Activated CD8-positive, alpha-beta memory T cell treated with anti-CD3 and anti-CD28 coated beads, Interleukin-2, amount 50 U/mL, for 24 hours (primary cell): ENCODE data around the gene NNAT.
"Not testable (repeated sequence)": the region's sequence is repeated elsewhere in the genome, so short reads cannot be mapped to it uniquely, and the experiment has no call there.

Experiments
- DNase-seq: peaks from one replicate; pipeline ENCODE4 v3.0.0-alpha.2; 2020; ENCODE audit errors: extremely low read depth

Gene NNAT

GRCh38 chr20:37521061-37521771 lies at the start of gene NNAT:
Gene NNAT, plus strand, starts transcription at chr20:37521250. Its CDS starts 82 bp downstream, at chr20:37521332.
- DNase-seq, result no peak

- no peak for DNase-seq
These were observed 49.3 kb upstream of the NNAT start for GRCh38 chr20:37471741-37472235.

GRCh38 chr20:37472435-37472834 lies 48.6 kb upstream of the NNAT start:
- not testable (repeated sequence) for DNase-seq

- no peak for DNase-seq
These were observed 47.6 kb upstream of the NNAT start for GRCh38 chr20:37473249-37474000.

- DNase-seq, result no peak
These were observed 46.7 kb upstream of the NNAT start for GRCh38 chr20:37474386-37474785.

- DNase-seq, result no peak
These were observed 45.8 kb upstream of the NNAT start for GRCh38 chr20:37475252-37475651.

GRCh38 chr20:37477041-37477440 lies 44.0 kb upstream of the NNAT start:
- DNase-seq, result no peak

- DNase-seq, result no peak
These were observed 41.8 kb upstream of the NNAT start for GRCh38 chr20:37479266-37479665.

- DNase-seq, result no peak
These were observed 40.9 kb upstream of the NNAT start for GRCh38 chr20:37479925-37480691.

GRCh38 chr20:37480919-37481318 lies 40.1 kb upstream of the NNAT start:
- no peak for DNase-seq

- no peak for DNase-seq
These were observed 39.4 kb upstream of the NNAT start for GRCh38 chr20:37481610-37482009.

- DNase-seq, result no peak
These were observed 36.7 kb upstream of the NNAT start for GRCh38 chr20:37484331-37484730.

- DNase-seq, result not testable (repeated sequence)
These were observed 34.8 kb upstream of the NNAT start for GRCh38 chr20:37486209-37486608.

GRCh38 chr20:37490663-37491350 lies 30.2 kb upstream of the NNAT start:
- no peak for DNase-seq

- DNase-seq, result no peak
These were observed 28.9 kb upstream of the NNAT start for GRCh38 chr20:37492096-37492625.

- no peak for DNase-seq
These were observed 28.1 kb upstream of the NNAT start for GRCh38 chr20:37492945-37493344.

GRCh38 chr20:37494301-37494700 lies 26.7 kb upstream of the NNAT start:
- no peak for DNase-seq

- DNase-seq, result no peak
These were observed 26.3 kb upstream of the NNAT start for GRCh38 chr20:37494796-37495195.

- DNase-seq, result no peak
These were observed 22.9 kb upstream of the NNAT start for GRCh38 chr20:37498066-37498665.

- DNase-seq, result no peak
These were observed 20.7 kb upstream of the NNAT start for GRCh38 chr20:37500311-37500710.

- no peak for DNase-seq
These were observed 19.1 kb upstream of the NNAT start for GRCh38 chr20:37501940-37502339.
